GM23338 (cell line): ENCODE data around the gene ZNF337.

ENCODE experiments used
- CREB1 ChIP-seq: fragments of 250-450 bp; sonication (Bioruptor Pico); IDR thresholded peaks from 2 replicates; pipeline ENCODE4 v1.5.0; 2020; ENCODE audit warnings: low read depth, mild to moderate bottlenecking, moderate library complexity
- CTCF ChIP-seq, 2 experiments: fragments of 200-600 bp in 1 of 2; sonication (generic) in 1 of 2; conservative IDR thresholded peaks; 2 replicates each; pipeline versions ENCODE4 v1.5.1 to v1.6.1; 2016 to 2017; ENCODE audit warnings: antibody characterized with exemption in 2 of 2, low read depth in 2 of 2, mild to moderate bottlenecking in 2 of 2, moderate library complexity in 1 of 2
- EZH2 ChIP-seq: fragments of 200-600 bp; sonication (generic); IDR thresholded peaks from one replicate; pipeline ENCODE4 v1.8.0; 2017; ENCODE audit warnings: antibody characterized with exemption, mild to moderate bottlenecking, low read depth; ENCODE audit not compliant: unreplicated experiment
- EZH2phosphoT487 ChIP-seq: fragments of 200-600 bp; sonication (generic); IDR thresholded peaks from one replicate; pipeline ENCODE4 v1.8.1; 2018; ENCODE audit warnings: antibody characterized with exemption; ENCODE audit not compliant: unreplicated experiment
- JUNB ChIP-seq: IDR thresholded peaks from one replicate; pipeline ENCODE4 v1.6.1; 2016; ENCODE audit warnings: antibody characterized with exemption; ENCODE audit not compliant: unreplicated experiment
- NANOG ChIP-seq: IDR thresholded peaks from 2 replicates; pipeline ENCODE4 v1.6.1; 2016; ENCODE audit warnings: antibody characterized with exemption, borderline replicate concordance
- POLR2AphosphoS5 ChIP-seq: IDR thresholded peaks from 2 replicates; pipeline ENCODE4 v1.6.1; 2016; ENCODE audit warnings: antibody characterized with exemption, low read depth
- REST ChIP-seq: IDR thresholded peaks from one replicate; pipeline ENCODE4 v1.6.1; 2018; ENCODE audit warnings: antibody characterized with exemption; ENCODE audit not compliant: unreplicated experiment
- STAT1 ChIP-seq: IDR thresholded peaks from one replicate; pipeline ENCODE4 v1.6.1; 2016; ENCODE audit warnings: antibody characterized with exemption; ENCODE audit not compliant: unreplicated experiment
- ZNF331 ChIP-seq: fragments of 250-450 bp; sonication (Bioruptor Pico); IDR thresholded peaks from 2 replicates; pipeline ENCODE4 v1.5.0; 2020; ENCODE audit warnings: low read depth, mild to moderate bottlenecking, moderate library complexity
- ZNF462 ChIP-seq: fragments of 250-450 bp; sonication (Bioruptor Pico); IDR thresholded peaks from 2 replicates; pipeline ENCODE4 v1.5.0; 2020; ENCODE audit warnings: mild to moderate bottlenecking, moderate library complexity

GRCh38 chr20:25675161-25675560 lies 21.5 kb downstream of the ZNF337 start:
- TF ChIP-seq POLR2AphosphoS5 (no peak), ZNF331 (CRISPR knock-in tag) (no peak), CTCF (conservative IDR thresholded peaks at IDR 0.05; ENCODE audit: low read depth in 2 of 2) (no peak), EZH2phosphoT487 (no peak), CREB1 (CRISPR knock-in tag) (no peak), EZH2 (no peak), STAT1 (no peak), JUNB (no peak), REST (no peak), ZNF462 (no peak), NANOG (no peak)
